Muscle layer of colon (tissue), 2 donors: Measurements from ENCODE around the gene C10orf71.

Source experiments
- H3K27ac ChIP-seq: one replicate; pipeline ENCODE4 v1.7.0; 2013; ENCODE audit warnings: low read depth, mild to moderate bottlenecking, low read length, moderate library complexity
- H3K27me3 ChIP-seq, 2 donors: one replicate each; pipeline ENCODE4 v1.7.0; 2013; ENCODE audit warnings: low read length in 2 of 2, mild to moderate bottlenecking in 2 of 2; ENCODE audit not compliant: insufficient read depth in 2 of 2, control insufficient read depth in 1 of 2
- H3K36me3 ChIP-seq: one replicate; pipeline ENCODE4 v1.7.0; 2013; ENCODE audit warnings: mild to moderate bottlenecking, low read length; ENCODE audit not compliant: insufficient read depth
- H3K4me1 ChIP-seq: one replicate; pipeline ENCODE4 v1.7.0; 2013; ENCODE audit warnings: mild to moderate bottlenecking, low read length; ENCODE audit not compliant: insufficient read depth
- H3K4me3 ChIP-seq, 2 donors: one replicate each; pipeline ENCODE4 v1.7.0; 2013; ENCODE audit warnings: low read length in 2 of 2, low read depth in 1 of 2, mild to moderate bottlenecking in 1 of 2, moderate library complexity in 1 of 2
- H3K9ac ChIP-seq: one replicate; pipeline ENCODE4 v1.7.0; 2013; ENCODE audit warnings: low read length
- H3K9me3 ChIP-seq: one replicate; pipeline ENCODE4 v1.7.0; 2013; ENCODE audit warnings: mild to moderate bottlenecking, low read length
- donor health status: abdominal sarcoma.
- donor health status: Adenocarcinoma of cecum.

C10orf71 gene

DNA sequence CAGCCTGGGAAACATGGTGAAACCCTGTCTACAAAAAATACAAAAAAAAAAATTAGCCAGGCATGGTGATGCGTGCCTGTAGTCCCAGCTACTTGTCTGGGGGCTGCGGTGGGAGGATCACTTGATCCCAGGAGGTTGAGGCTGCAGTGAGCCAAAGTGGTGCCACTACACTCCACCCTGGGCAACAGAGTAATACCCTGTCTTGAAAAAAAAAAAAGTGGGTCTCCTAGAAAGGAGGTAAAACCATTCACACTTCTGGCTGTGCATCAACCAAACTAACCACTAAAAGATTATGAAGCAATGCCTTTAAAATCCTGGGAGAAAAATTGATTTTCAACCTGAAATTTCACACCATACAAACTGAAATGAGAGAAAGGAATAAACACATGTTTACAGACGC, 35.4 kb upstream of the C10orf71 start:
- Histone ChIP-seq H3K9ac (no peak overlapping the region), H3K27ac (no peak overlapping the region), H3K4me3 (no peak overlapping the region), H3K27me3 (no peaks in the 10 kb centered on the region), H3K4me1 (no peaks in the 10 kb centered on the region), H3K36me3 (no peaks in the 10 kb centered on the region), H3K9me3 (no peaks in the 10 kb centered on the region)

DNA sequence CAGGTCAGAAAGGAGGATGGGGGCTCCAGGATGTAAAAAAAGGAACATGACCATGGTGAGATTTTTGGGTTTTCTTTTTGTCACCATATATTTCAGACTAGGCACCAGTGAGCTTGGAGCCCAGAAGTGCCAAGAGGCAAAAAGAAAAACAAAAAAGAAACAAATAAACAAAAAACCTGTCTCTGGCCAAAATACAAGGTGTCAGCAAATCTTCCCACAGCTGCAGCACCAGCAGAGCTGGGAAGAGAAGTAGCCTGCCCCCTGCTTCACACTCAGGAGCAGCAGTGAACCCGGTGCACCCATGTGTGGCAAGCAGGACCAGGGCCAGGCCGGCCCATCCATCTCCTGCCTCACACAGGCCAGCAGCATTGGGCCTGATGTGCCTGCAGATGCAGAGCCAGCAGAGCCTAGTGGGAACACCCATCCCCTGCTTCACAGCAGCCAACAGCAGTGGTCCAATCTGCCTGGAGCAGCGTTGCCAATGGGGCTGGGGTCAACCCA, 34.7 kb upstream of the C10orf71 start:
- no peak overlapping the region for H3K27ac ChIP-seq
- H3K9me3 ChIP-seq, result no peaks in the 10 kb centered on the region
- no peaks in the 10 kb centered on the region for H3K36me3 ChIP-seq

DNA sequence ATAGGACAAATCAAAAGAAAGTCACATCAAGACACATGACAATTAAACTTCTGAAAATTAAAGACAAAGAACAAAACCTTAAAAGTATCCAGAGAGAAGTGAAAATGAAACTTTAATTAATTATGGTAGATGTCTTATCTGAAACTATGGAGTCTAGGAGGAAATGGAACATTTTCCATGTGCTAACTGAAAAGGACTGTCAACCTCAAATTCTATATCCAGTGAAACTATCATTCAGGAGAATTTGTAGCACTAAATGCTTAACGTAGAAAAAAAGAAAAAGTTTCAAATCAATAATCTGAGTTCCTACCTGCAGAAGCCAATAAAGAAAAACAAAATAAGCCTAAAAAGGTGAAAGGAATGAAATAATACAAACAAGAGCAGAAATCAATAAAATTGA, 33.1 kb upstream of the C10orf71 start:
- Histone ChIP-seq H3K4me3 (no peak overlapping the region), H3K9me3 (no peaks in the 10 kb centered on the region), H3K9ac (no peak overlapping the region), H3K27ac (no peak overlapping the region), H3K4me1 (no peaks in the 10 kb centered on the region), H3K27me3 (no peaks in the 10 kb centered on the region), H3K36me3 (no peaks in the 10 kb centered on the region)

More for the DNA sequence above, 34.7 kb upstream of the C10orf71 start:
- H3K4me3 ChIP-seq, result no peak overlapping the region
- H3K9ac ChIP-seq, result no peak overlapping the region
- H3K27me3 ChIP-seq, result no peaks in the 10 kb centered on the region
- H3K4me1 ChIP-seq, result no peaks in the 10 kb centered on the region

DNA sequence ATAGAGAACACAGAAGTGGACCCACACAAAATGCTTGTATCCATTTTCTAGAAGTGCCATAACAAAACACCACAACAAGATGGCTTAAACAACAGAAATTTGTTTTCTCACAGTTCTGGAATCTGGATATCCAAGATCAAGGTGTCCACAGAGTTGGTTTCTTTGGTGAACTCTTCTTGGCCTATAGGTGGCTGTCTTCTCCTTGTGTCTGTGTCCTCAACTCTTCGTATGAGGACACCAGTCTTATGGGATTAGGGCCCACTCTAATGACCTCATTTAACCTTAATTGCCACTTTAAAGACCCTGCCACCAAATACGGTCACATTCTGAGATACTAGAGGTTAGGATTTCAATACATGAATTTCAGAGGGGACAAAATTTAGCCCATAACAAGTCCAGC, 30.8 kb upstream of the C10orf71 start:
- peaks cover 1% of the 10 kb centered on the region for H3K4me1 ChIP-seq
- no peaks in the 10 kb centered on the region for H3K9me3 ChIP-seq
- no peaks in the 10 kb centered on the region for H3K27me3 ChIP-seq
- H3K27ac ChIP-seq, result no peak overlapping the region
- H3K9ac ChIP-seq, result no peak overlapping the region
- H3K4me3 ChIP-seq, result no peak overlapping the region
- no peaks in the 10 kb centered on the region for H3K36me3 ChIP-seq

DNA sequence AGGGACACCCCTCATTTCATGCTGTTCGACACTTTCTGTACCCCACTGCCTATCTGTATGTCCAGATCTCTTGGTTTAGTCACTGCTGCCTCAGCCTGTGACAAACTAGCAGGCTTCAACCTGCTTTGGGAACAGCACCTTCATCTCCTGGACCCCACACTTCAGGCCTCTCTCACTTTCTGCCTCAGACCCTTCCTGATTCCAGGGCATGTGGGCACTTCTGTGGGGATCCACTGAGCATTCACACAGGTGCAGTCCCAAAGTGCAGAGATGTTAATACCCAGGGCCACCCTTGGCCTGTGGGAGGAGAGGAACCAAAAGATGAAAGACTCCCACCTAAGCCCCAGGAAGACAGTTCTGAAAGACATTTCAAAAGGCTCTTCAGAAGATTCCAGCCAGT, 29.4 kb upstream of the C10orf71 start:
- no peak overlapping the region for H3K4me3 ChIP-seq
- no peak overlapping the region for H3K9ac ChIP-seq
- H3K27me3 ChIP-seq, result no peaks in the 10 kb centered on the region
- H3K27ac ChIP-seq, result no peak overlapping the region
- H3K9me3 ChIP-seq, result no peaks in the 10 kb centered on the region
- peaks cover 4% of the 10 kb centered on the region for H3K4me1 ChIP-seq
- H3K36me3 ChIP-seq, result no peaks in the 10 kb centered on the region

DNA sequence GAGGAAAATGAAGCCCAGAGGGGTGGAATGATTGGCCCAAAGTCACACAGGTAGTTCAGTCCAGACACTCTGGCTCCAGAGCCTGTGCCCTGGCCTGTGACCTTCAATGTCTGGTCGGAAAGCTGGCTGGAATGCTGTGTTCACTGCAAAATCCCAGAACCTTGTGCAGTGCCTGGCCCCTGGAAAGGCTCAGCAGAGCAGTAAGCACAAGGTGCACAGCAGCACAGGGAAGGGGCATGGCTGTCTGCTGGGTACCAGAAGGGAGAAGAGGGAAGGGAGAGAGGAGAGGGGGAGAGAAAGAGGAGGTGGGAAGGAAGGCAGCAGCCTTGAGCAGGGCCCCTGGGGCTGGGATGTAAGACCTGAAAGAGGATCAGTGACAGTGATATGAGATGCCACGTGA, 28.4 kb upstream of the C10orf71 start:
- Histone ChIP-seq H3K9me3 (no peaks in the 10 kb centered on the region), H3K27me3 (no peaks in the 10 kb centered on the region), H3K27ac (no peak overlapping the region), H3K4me3 (no peak overlapping the region), H3K36me3 (no peaks in the 10 kb centered on the region), H3K9ac (no peak overlapping the region), H3K4me1 (peaks cover 4% of the 10 kb centered on the region)

DNA sequence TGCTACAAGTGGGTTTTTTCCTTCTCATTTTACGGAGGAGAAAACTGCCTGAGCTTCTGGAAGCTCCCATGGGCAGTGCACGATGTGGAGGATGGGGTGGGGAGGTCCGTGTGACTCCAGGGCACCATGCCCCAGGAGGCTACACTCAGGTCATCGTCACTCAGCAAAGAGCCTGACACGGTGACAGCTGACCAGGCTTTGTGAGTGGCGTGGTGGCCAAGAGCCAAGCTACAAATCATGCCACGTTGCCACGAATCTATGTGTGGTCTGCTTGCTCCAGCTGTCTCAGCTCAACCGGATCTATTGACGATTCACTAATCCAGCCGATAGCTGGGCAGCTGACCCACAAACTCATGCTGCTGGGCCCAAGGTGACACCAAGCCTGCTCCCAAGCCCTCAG, 27.6 kb upstream of the C10orf71 start:
- Histone ChIP-seq H3K9me3 (no peaks in the 10 kb centered on the region), H3K4me1 (peaks cover 4% of the 10 kb centered on the region), H3K4me3 (no peak overlapping the region), H3K27ac (no peak overlapping the region), H3K9ac (no peak overlapping the region), H3K27me3 (no peaks in the 10 kb centered on the region), H3K36me3 (no peaks in the 10 kb centered on the region)

DNA sequence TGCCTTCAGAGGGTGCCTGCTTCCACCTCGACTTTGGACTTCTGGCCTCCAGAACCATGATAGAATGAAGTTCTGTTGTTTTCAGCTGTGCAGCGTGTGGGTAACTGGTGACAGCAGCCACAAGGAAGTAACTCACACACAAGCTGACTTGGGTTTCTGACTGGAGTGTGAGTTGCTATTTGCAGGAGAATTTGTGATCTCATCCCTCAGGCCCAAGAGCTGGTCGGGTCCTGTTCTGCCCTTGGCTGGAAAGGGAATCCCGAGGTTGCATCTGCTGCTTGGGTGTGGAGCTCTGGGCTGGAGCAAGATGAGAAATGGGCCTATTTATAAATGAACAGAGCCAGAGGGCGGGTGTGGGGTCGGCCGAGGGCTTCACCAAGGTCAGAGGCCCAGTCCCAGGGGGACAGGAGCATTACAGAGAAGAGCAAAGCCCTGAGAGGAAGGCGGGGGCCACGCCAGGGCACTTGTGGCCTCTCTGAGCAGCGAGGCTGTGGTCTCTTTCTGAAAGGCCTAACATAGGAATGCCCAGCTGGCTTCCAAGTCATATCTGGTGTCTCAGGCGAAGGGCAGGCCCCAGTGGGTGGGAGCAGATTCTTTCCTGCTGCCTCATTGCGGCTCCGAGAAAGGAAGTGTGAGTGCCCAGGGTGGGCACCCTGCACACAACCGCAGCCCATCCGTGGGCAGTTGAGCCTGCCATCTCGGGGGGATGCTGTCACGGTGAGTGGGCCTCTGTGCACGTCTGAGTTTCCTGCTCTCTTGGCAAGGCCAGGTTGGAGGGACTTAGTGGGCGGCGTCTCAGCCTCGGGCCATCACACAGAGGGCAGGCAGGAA, 26.5 kb upstream of the C10orf71 start:
- Histone ChIP-seq H3K27me3 (no peaks in the 10 kb centered on the region), H3K36me3 (no peaks in the 10 kb centered on the region), H3K4me3 (no peak overlapping the region), H3K4me1 (peaks cover 4% of the 10 kb centered on the region), H3K9me3 (no peaks in the 10 kb centered on the region), H3K27ac (no peak overlapping the region), H3K9ac (no peak overlapping the region)

DNA sequence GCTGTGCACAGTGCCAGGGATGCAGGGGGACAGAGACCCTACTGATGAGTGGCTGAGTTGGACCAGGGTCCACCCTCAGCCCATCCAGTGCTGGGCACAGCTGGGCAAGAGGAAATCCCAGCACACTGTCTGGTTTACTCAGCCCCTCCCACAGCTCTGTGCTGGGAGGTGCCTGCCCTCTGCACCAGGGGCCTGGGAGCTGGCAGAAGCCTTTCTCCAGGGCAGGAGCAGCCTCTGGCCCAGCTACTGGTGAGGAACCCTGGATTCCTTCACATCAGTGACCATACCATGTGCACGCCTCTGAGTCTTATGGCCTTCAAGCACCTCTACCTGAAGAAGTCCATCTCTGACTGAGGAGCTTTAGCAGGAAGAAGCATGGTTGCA, 25.9 kb upstream of the C10orf71 start:
- no peaks in the 10 kb centered on the region for H3K36me3 ChIP-seq
- no peak overlapping the region for H3K4me3 ChIP-seq
- no peaks in the 10 kb centered on the region for H3K27me3 ChIP-seq
- no peak overlapping the region for H3K27ac ChIP-seq
- H3K4me1 ChIP-seq, result peaks cover 4% of the 10 kb centered on the region
- no peaks in the 10 kb centered on the region for H3K9me3 ChIP-seq
- H3K9ac ChIP-seq, result no peak overlapping the region

DNA sequence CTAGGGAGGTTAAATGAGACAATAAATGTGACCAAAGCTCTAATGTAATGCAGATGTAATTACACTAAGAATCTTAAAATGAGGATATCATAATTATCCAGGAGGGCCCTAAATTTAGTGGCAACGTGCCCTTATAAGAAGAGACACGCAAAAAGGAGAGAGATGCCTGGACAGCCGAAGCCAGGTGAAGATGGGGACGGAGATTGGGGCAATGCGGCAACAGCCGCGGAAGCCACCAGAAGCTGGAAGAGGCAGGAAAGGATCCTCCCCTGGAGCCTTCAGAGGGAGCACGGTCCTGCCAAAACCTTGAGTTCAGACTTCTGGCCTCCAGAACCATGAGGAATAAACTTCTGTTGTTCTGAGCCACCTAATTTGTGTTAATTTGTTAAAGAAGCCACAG, 25.3 kb upstream of the C10orf71 start:
- Histone ChIP-seq H3K27ac (no peak overlapping the region), H3K36me3 (no peaks in the 10 kb centered on the region), H3K4me3 (no peak overlapping the region), H3K9me3 (no peaks in the 10 kb centered on the region), H3K27me3 (no peaks in the 10 kb centered on the region), H3K9ac (no peak overlapping the region), H3K4me1 (peaks cover 4% of the 10 kb centered on the region)

DNA sequence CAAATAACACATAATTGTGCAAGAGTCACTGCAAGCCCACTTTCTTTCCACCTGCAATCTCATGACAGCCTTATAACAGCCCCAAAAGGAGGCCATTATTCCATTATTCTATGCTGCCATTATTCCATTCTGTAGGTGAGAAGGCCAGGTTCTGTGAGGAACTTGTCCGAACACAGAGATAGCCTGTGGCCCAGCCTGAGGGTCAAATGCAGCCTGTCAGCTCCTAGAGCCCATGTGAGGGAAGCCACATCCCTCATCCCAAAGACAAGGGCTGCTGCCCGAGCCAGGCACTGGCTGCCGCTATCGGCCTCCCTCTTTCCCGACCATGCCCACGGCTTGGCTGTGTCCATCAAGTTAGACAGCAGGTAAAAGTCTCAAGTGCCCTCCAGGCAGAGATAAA, 24.1 kb upstream of the C10orf71 start:
- H3K27me3 ChIP-seq, result no peaks in the 10 kb centered on the region
- H3K9ac ChIP-seq, result no peak overlapping the region
- peaks cover 4% of the 10 kb centered on the region for H3K4me1 ChIP-seq
- no peaks in the 10 kb centered on the region for H3K9me3 ChIP-seq
- no peaks in the 10 kb centered on the region for H3K36me3 ChIP-seq
- no peak overlapping the region for H3K27ac ChIP-seq
- no peak overlapping the region for H3K4me3 ChIP-seq

DNA sequence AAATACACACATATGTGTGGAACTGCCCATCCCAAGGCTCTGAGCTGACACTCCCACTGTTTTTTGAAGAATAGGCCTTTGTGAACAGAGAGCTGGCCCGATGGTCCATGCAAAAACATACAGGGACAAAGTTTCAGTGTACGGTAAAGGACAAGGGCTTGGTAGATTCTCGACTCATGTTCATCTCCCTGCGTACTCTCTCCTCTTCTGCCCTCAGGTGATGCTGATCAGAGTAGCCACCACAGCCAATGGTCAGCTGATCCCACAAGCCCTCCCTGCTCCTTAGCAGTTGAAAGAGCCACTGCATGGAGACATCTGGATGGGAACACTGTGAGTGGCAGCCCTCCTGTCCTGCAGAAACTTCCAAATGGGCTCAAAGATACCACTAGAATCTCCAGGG, 23.1 kb upstream of the C10orf71 start:
- H3K27me3 ChIP-seq, result no peaks in the 10 kb centered on the region
- no peak overlapping the region for H3K4me3 ChIP-seq
- no peaks in the 10 kb centered on the region for H3K36me3 ChIP-seq
- H3K4me1 ChIP-seq, result peaks cover 4% of the 10 kb centered on the region
- no peak overlapping the region for H3K27ac ChIP-seq
- no peak overlapping the region for H3K9ac ChIP-seq
- no peaks in the 10 kb centered on the region for H3K9me3 ChIP-seq
